Type B pancreatic cell (in vitro differentiated cells): ENCODE measurements around the gene KRT33B. TPM values are rescaled to one million over a fixed set of nuclear protein-coding genes. Genes with fewer than 3 reads are reported as not detected.

Experiments
- DNase-seq: peaks from one replicate; pipeline ENCODE4 v3.0.0; 2021; ENCODE audit warnings: mixed read lengths; ENCODE audit not compliant: unreplicated experiment; ENCODE audit errors: extremely low spot score
- H3K27ac Mint-ChIP-seq: 2 replicates; pipeline ENCODE4 v1.8.0; 2021; ENCODE audit warnings: mild to moderate bottlenecking, mixed read lengths
- H3K27me3 Mint-ChIP-seq: 2 replicates; pipeline ENCODE4 v1.8.0; 2021; ENCODE audit warnings: mixed read lengths
- H3K36me3 Mint-ChIP-seq: 2 replicates; pipeline ENCODE4 v1.8.0; 2021; ENCODE audit warnings: mixed read lengths
- H3K4me1 Mint-ChIP-seq: one replicate; pipeline ENCODE4 v1.8.0; 2021; ENCODE audit warnings: mixed read lengths; ENCODE audit not compliant: unreplicated experiment
- H3K4me3 Mint-ChIP-seq: 2 replicates; pipeline ENCODE4 v1.8.0; 2021; ENCODE audit warnings: mild to moderate bottlenecking, mixed read lengths
- H3K9me3 Mint-ChIP-seq: 2 replicates; pipeline ENCODE4 v1.8.0; 2021; ENCODE audit warnings: mixed read lengths
- total RNA-seq: library from RNA; stranded (reverse); gene quantifications from 2 replicates; pipeline ENCODE4 v1.2.1, GENCODE V29; 2021; ENCODE audit warnings: low replicate concordance
- TF ChIP-seq, protein P1 (sequence below): fragments of 200-600 bp; sonication (generic); conservative IDR thresholded peaks from 2 replicates; pipeline ENCODE4 v1.5.0; 2021; ENCODE audit warnings: antibody characterized with exemption, mild to moderate bottlenecking

Gene KRT33B
- total RNA-seq, 1 donor from 2014 or later, result not detected

DNA sequence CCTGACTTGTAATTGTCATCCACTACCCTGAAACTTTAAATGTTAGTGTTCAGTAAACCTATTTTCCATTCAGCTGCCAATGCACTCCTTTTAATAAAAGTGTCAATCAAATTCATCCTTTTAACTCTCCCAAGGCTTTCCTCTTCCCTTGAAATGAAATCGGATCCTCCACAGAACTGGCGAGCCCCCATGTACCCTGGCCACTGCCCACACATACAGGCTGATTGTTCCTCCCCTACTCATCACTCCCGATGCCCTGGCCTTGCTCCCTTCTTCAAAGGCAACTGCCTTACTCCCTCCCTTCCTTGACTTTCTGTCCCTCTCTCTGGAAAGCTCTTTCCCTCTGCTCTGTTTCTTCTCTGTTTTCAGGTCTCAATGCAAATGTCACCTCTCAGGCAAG lies 26.6 kb downstream of the KRT33B start:
- TF ChIP-seq, protein P1, sequence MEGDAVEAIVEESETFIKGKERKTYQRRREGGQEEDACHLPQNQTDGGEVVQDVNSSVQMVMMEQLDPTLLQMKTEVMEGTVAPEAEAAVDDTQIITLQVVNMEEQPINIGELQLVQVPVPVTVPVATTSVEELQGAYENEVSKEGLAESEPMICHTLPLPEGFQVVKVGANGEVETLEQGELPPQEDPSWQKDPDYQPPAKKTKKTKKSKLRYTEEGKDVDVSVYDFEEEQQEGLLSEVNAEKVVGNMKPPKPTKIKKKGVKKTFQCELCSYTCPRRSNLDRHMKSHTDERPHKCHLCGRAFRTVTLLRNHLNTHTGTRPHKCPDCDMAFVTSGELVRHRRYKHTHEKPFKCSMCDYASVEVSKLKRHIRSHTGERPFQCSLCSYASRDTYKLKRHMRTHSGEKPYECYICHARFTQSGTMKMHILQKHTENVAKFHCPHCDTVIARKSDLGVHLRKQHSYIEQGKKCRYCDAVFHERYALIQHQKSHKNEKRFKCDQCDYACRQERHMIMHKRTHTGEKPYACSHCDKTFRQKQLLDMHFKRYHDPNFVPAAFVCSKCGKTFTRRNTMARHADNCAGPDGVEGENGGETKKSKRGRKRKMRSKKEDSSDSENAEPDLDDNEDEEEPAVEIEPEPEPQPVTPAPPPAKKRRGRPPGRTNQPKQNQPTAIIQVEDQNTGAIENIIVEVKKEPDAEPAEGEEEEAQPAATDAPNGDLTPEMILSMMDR, result no peak
- Mint-ChIP-seq H3K4me3 (peak overlapping the region; percentile 2), H3K36me3 (no peaks in the 10 kb centered on the region), H3K27ac (peak overlapping the region; percentile 88), H3K27me3 (no peaks in the 10 kb centered on the region), H3K9me3 (peaks cover 12% of the 10 kb centered on the region), H3K4me1 (peaks cover 33% of the 10 kb centered on the region)
- no peak for DNase-seq

DNA sequence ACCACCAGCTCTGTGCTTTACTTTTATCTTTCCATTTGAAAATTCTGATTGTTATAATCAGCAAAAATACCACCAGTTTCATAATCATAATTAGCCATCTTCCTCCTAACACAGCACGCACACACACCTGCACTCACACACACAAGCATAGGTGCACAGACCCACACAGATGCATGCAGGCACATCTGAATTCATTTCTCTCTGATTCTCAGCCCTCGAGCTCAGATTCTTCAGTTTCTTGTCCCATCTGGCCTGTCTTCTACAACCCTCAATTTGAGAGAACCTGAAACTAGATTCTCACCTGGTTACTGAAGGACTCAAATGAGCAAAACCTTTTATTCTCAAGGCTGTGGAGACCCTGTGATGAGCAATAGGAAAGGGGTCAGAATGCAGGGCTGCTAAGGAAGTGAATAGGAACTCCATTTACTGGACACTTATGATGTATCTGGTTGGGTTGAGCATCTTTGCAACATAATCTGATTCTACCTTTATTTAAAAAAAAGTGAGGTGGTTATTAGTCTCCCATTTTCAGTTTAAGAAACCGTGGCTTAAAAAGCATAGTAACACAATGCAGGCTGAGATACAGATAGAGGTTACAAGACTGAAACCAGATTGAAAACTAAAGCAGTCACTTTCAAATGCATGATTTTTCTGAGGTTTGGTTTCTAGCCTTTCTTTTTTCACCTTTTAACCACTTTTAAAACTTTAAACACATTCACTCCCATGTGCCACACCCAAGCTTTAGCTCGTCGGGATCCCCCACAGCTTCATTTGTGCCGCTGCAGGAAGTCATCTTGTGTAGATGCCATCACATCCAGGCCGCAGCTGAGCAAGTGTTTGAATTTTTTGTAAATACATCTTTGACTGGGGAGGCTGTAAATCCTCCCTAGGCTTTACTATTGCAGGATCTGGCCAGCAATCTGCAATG lies 28.4 kb downstream of the KRT33B start:
- H3K36me3 Mint-ChIP-seq, result no peaks in the 10 kb centered on the region
- H3K4me3 Mint-ChIP-seq, result no peak overlapping the region

GRCh38 chr17:41340494-41340893 lies 29.1 kb downstream of the KRT33B start:
- Mint-ChIP-seq H3K9me3 (peaks cover 12% of the 10 kb centered on the region), H3K27ac (peak overlapping the region; percentile 88), H3K4me1 (peaks cover 26% of the 10 kb centered on the region), H3K36me3 (no peaks in the 10 kb centered on the region), H3K27me3 (no peaks in the 10 kb centered on the region), H3K4me3 (peak overlapping the region; percentile 13)
- DNase-seq, result no peak
- TF ChIP-seq, protein P1, result peak; percentile 23

More for the DNA sequence above, 28.4 kb downstream of the KRT33B start:
- Mint-ChIP-seq H3K9me3 (peaks cover 12% of the 10 kb centered on the region), H3K27ac (peak overlapping the region; percentile 88), H3K27me3 (no peaks in the 10 kb centered on the region), H3K4me1 (peaks cover 30% of the 10 kb centered on the region)
- TF ChIP-seq, protein P1, result no peak
- no peak for DNase-seq

- DNase-seq, result no peak
- H3K4me3 Mint-ChIP-seq, result peak overlapping the region; percentile 13
- TF ChIP-seq, protein P1, result no peak
- H3K27ac Mint-ChIP-seq, result peak overlapping the region; percentile 71
- H3K36me3 Mint-ChIP-seq, result no peaks in the 10 kb centered on the region
- H3K9me3 Mint-ChIP-seq, result peaks cover 12% of the 10 kb centered on the region
- no peaks in the 10 kb centered on the region for H3K27me3 Mint-ChIP-seq
- peaks cover 26% of the 10 kb centered on the region for H3K4me1 Mint-ChIP-seq
Measured at GRCh38 chr17:41339571-41340172, 29.9 kb downstream of the KRT33B start.

DNA sequence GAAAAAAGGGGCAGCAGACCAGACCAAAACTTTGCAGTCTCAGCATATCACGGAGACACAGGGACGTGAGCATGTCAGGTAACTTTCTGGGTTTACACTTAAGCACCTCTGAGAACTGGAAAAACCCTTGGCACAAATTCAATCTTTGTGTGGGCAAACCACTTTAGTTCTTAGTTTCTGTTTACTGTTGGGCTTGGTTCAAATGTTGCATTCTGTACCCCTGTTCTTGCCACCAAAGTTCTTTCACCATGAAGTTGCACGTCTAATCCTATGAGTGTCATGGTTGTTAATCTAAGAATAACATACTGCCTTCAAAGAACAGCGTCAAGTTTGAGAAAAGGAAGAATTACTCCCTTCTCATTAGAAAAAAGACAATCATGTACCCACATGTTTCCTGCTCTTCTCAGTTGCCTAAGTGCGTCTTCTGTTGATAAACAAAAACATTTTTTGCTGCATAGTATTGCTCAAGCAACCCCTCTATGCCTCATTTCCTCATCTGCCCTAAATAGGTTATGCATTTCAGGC lies 30.6 kb downstream of the KRT33B start:
- no peak for DNase-seq
- H3K27me3 Mint-ChIP-seq, result no peaks in the 10 kb centered on the region
- TF ChIP-seq, protein P1, result no peak
- no peaks in the 10 kb centered on the region for H3K36me3 Mint-ChIP-seq
- peaks cover 29% of the 10 kb centered on the region for H3K4me1 Mint-ChIP-seq
- peak overlapping the region; percentile 71 for H3K27ac Mint-ChIP-seq
- peaks cover 12% of the 10 kb centered on the region for H3K9me3 Mint-ChIP-seq
- H3K4me3 Mint-ChIP-seq, result no peak overlapping the region
